HTERT RPE-1 (cell line): Measurements from ENCODE around the gene ZNF764.
"Not testable (repeated sequence)": the region's sequence is repeated elsewhere in the genome, so short reads cannot be mapped to it uniquely, and the experiment has no call there.

Experiments
- in situ Hi-C: fragments of 300-500 bp; cut with MboI; formaldehyde crosslinking; loops from 4 replicates; pipeline ENCODE4 v1.14.3; 2020; ENCODE audit warnings: low sequenced_read_pairs

The ZNF764 gene

GRCh38 chr16:30551781-30552180 lies 6.4 kb downstream of the ZNF764 start:
- in situ Hi-C loops = no loop called here

DNA sequence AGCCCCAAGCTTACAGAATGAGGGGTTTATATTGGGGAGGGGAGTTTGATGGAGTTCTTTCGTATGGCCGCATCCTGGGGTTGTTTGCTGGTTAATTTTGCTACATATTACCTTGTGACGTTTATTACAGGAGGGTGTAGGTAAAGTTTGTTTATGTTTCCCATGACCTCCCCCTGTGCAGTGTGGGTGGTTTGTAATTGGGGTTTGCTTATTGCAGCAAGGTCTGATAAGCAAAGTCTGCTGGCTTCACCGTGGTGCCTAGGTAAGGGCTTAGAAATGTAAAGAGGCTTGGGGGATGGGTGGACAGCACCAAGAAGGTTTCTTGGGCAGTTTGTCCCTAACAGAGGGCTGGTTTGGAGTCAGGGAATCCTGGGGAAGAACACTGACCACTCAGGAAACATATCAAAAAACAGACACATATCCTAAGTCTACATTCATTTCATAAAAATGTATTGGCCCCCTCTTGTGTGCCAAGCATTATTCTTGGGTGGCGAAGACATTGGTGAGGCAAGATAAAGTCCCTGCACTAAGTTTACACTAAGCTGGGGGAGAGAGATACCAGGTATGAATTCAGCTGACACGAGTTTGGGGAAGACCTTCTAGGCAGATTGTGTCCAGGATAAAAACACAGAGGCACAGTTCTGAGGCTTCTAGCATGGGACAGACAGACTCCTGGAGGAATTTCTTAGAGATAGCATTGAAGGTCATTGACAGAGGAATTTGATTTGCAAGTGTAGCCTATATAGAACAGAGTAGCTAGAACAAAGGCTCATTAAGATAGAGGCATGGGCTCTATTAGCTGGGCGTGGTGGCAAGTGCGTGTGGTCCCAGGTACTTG lies 9.5 kb downstream of the ZNF764 start:
- in situ Hi-C loops = no loop called here

- in situ Hi-C loops = no loop called here
Measured at GRCh38 chr16:30546115-30546514, 12.1 kb downstream of the ZNF764 start.

GRCh38 chr16:30543067-30543466 lies 15.1 kb downstream of the ZNF764 start:
- in situ Hi-C loops = no loop called here

DNA sequence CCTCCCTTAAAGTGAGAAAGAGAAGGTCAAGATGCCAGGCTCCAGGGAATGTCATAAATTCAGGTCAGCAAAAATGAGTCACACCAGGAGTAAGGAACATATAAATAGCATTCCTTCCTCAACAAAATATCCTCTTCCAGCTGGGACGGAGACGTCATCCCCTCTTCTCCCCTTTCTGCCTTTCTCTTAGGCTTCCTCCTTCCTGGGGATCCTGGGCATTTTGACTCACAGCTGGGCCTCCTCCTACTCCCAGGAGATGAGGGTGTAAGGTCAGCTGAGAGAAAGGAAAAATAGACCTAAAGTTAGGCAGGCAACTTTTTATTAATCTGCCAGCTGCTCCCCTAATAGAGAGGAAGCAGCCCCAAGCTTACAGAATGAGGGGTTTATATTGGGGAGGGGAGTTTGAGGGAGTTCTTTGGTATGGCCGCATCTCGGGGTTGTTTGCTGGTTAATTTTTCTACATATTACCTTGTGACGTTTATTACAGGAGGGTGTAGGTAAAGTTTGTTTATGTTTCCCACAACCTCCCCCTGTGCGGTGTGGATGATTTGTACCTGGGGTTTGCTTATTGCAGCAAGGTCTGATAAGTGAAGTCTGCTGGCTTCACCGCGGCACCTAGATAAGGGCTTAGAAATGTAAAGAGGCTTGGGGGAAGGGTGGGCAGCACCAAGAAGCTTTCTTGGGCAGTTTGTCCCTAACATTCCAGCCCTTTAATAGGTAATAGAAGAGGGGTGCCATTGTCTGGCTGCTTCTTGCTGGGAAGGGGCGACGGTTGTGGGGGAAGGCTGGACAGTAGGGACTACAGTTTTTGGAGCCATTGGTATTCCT lies 16.5 kb downstream of the ZNF764 start:
- in situ Hi-C loops = no loop called here

GRCh38 chr16:30540916-30541464 lies 17.2 kb downstream of the ZNF764 start:
- in situ Hi-C loops = not testable (repeated sequence)

DNA sequence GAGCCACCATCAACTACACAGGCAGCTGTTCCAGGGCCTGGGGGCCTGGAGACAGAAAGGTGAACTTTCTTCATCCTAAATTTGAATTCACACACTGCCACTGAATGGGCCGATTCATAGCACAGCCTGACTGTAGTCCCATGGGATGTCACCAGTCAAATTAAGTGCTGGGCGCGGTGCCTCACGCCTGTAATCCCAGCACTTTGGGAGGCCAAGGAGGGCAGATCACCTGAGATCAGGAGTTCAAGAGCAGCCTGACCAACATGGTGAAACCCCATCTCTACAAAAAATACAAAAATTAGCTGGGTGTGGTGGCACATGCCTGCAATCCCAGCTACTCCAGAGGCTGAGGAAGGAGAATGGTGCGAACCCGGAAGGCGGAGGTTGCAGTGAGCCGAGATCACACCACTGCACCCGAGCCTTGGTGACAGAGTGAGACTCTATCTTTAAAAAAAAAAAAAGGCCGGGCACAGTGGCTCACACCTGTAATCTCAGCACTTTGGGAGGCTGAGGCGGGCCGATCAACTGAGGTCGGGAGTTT lies 18.1 kb downstream of the ZNF764 start:
- in situ Hi-C loops = not testable (repeated sequence)

DNA sequence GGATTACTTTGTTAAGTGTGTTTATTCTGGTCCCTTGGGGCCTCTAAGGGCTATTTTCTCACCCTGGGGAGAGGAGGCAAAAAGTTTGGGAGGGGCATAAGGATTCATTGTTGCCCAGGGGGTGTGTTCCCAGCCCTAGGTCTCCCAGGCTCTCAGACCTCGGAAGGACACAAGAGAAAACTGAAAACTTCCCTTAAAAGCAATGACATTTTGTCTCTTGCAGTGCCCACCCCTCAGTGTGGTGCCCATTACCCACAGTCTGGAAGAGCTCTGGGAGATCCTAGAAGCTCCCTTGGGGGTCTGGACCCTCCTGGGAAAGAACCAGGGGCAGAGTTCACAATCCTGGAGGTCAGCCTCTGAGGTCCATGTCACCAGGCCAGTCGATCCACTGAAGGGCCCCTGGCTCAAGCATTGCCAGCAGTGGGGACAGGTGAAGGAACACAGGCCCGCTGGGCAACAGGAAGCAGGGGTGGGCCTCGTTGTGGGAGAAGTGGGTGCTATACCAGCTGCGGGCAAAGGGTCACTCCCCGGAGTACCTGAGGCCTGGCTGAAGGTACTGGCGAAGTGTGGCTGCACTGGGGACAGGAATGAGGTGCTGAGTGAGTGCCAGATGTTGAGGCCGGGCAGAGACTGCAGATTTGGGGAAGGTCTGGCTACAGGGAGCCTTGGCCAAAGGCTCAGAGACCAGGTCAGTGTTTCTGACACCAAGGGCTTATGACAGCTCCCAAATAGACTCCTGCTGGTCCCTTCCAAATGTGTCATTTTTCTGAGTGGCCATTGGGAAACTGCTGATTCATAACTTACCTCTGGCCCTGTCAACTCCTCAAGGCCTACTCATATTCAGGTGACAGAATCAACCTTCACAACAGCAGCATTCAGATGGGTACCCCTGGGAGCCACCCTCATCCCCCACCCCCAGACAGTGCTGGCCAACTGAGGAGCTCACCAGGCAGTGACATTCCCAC lies 18.9 kb downstream of the ZNF764 start:
- in situ Hi-C loops = no loop called here

DNA sequence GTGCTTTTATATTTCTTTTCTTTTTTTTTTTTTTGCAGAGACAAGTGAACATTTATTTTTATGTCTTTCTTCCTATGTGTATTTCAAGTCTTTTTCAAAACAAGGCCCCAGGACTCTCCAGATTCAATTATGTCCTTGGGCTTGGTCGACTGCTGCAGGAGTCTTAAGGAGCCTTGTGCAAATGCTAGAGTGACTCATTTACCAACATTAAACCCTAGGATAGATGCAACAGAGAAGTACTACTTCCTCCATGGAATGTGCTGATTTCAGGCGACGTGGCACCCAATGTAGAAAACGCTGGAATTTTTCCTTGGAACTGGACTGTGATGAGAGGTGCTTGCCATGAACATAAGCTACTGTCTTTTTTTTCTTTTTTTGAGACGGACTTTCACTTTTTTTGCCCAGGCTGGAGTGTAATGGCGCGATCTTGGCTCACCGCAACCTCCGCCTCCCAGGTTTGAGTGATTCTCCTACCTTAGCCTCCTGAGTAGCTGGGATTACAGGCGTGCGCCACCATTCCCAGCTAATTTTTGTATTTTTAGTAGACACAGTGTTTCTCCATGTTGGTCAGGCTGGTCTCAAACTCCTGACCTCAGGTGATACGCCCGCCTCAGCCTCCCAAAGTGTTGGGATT lies 21.7 kb downstream of the ZNF764 start:
- in situ Hi-C loops = not testable (repeated sequence)

- in situ Hi-C loops = no loop called here
Measured at GRCh38 chr16:30535777-30536190, 22.4 kb downstream of the ZNF764 start.

DNA sequence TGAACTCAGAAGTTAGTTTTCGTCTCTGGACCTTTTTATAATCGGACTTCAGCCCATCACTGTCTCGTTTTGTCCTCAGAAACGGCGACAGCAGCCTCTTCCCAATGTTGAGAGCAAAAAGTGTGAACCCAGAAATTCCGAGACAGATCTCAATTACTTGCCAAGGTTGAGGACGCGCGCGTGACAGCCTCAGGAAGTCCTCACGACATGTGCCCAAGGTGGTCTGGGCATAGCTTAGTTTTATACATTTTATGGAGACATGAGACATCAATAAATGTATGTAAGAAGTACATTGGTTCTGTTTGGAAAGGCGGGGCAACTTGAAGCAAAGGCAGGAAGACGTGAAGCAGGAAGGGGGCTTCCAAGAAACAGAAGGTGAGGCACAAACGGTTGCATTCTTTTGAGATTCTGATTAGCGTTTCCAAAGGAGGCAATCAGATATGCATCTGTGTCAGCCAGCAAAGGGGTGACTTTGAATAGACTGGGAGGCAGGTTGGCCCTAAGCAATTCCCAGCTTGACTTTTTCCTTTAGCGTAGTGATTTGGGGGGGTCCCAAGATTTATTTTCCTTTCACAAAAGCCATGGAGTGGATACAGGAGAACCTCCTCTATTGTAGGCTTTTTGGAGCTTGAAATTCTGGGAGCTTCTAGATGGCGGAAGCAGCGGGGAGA lies 22.9 kb downstream of the ZNF764 start:
- in situ Hi-C loops = no loop called here

- in situ Hi-C loops = no loop called here
Measured at GRCh38 chr16:30534368-30535105, 23.6 kb downstream of the ZNF764 start, which contains the start of gene ZNF747. Gene ZNF747, minus strand, starts transcription at chr16:30534858. Its CDS starts 179 bp downstream, at chr16:30534679.

DNA sequence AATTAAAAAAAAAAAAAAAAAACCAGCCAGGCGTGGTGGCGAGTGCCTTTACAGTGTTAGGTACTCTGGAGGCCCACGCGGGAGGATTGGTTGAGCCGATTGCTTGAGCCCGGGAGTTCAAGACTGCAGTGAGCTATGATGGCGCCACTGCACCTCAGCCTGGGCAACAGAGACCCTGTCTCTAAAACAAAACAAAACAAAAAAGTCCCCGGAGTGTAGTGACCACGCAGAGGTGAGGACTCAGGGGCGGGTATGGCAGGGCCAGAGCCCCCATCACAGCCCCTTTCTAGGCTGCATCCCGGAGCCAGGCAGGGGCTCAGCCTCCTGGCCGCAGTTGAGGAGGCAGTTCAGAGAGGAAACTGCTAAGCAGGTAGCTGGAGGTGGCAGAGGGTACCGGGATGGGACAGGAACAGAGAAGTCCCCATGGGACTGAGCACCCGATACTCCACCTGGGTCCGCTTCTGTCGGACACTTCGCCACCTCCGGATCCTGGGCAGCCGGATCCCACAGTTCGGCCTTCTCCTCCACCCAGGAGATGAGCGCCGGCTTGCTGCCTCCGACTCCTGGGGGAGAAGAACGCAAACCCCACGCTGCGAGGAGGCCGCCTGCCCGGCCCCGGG lies 24.3 kb downstream of the ZNF764 start:
- in situ Hi-C loops = no loop called here

GRCh38 chr16:30533146-30533522 lies 25.0 kb downstream of the ZNF764 start:
- in situ Hi-C loops = no loop called here

- in situ Hi-C loops = no loop called here
Measured at GRCh38 chr16:30532285-30533145, 25.7 kb downstream of the ZNF764 start.

- in situ Hi-C loops = no loop called here
Measured at GRCh38 chr16:30530163-30531037, 27.8 kb downstream of the ZNF764 start.
